HAP-1 (cell line): ENCODE data around the gene ZNF385B.

ENCODE experiments used
- DNase-seq, 2 experiments: peaks; one replicate each; pipeline ENCODE4 v3.0.0-alpha.2; 2016 to 2020; ENCODE audit warnings: low spot score in 2 of 2
- H3K27me3 ChIP-seq: fragments of 250-450 bp; sonication (Bioruptor Pico); 2 replicates; pipeline ENCODE4 v1.5.1; 2020; ENCODE audit warnings: low read depth, mild to moderate bottlenecking, moderate library complexity
- H3K36me3 ChIP-seq: fragments of 250-450 bp; sonication (Bioruptor Pico); replicated peaks from 2 replicates; pipeline ENCODE4 v1.5.1; 2020; ENCODE audit warnings: mild to moderate bottlenecking
- H3K4me1 ChIP-seq: fragments of 250-450 bp; sonication (Bioruptor Pico); 2 replicates; pipeline ENCODE4 v1.5.1; 2020; ENCODE audit warnings: mild to moderate bottlenecking
- H3K4me3 ChIP-seq: fragments of 250-450 bp; sonication (Bioruptor Pico); 2 replicates; pipeline ENCODE4 v1.5.1; 2020; ENCODE audit warnings: mild to moderate bottlenecking, moderate library complexity
- H3K9me3 ChIP-seq: fragments of 250-450 bp; sonication (Bioruptor Pico); 2 replicates; pipeline ENCODE4 v1.5.1; 2020; ENCODE audit warnings: mild to moderate bottlenecking, moderate library complexity
- in situ Hi-C: fragments of 300-500 bp; cut with MboI; formaldehyde crosslinking; loops from 3 replicates; pipeline ENCODE4 v1.14.3; 2020; ENCODE audit warnings: low sequenced_read_pairs, inconsistent platforms, mixed read lengths

The ZNF385B gene

DNA sequence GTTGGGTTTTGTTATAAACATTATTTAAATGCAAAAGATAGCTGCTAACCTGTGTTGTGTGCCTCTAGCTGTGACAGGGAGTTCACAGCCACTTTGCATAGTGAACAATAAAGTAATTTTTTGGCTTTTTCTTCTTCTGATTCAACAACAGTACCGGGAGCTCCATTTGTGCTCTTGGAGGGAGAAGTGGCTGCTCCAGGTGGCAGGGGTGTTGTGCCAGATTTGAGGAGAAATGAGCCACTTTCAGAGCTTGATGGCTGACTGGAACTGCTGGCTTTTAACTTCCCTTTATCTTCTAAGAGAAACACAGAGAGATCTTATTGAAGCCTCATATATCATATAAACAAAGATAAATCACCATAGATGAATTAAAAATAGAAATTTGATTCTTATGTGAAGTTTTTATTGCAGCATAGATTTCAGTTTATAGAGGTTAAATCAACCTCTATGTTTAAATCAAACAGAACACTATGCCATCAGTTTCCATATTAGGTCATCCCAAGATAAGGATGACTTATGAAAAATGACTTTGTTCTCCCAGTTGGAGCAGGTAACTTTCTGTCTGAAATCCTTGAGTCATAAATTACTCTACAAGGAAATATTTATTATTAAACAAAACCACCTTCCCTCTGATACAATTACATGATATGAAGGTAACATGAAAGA lies 414.8 kb downstream of the ZNF385B start:
- Histone ChIP-seq H3K9me3 (no peaks in the 10 kb centered on the region), H3K36me3 (peaks cover 4% of the 10 kb centered on the region; the same call in 1 of the 2 replicates), H3K4me3 (no peak overlapping the region), H3K4me1 (peaks cover 26% of the 10 kb centered on the region), H3K27me3 (no peaks in the 10 kb centered on the region)
- in situ Hi-C loops: no loop called here
- peak; percentile 30 to 37 for DNase-seq

DNA sequence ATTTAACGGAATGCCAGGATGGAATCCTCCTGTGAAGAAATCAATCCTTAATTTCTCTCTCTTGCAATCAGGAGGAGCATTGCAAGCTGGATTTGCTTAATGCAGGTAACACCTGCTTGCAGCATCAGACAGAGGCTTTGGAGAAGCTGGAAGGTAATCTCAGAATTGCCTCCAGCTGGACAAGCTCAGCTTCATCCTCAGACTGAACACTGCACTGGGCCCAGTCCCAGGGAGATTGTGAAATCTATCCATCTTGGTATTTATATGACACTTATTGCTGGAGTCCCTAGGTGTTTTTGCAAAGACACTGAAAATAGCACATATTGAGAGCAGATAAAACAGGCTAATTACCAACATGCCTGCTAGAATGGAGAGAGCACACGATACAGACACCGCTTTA lies 417.4 kb downstream of the ZNF385B start:
- Histone ChIP-seq H3K36me3 (peaks cover 4% of the 10 kb centered on the region; the same call in 1 of the 2 replicates), H3K27me3 (no peaks in the 10 kb centered on the region)
- in situ Hi-C loops: no loop called here

GRCh38 chr2:179443180-179443579 lies 418.2 kb downstream of the ZNF385B start:
- no peak for DNase-seq
- Histone ChIP-seq H3K9me3 (no peaks in the 10 kb centered on the region), H3K27me3 (no peaks in the 10 kb centered on the region), H3K4me3 (no peak overlapping the region), H3K36me3 (peaks cover 4% of the 10 kb centered on the region; the same call in 1 of the 2 replicates), H3K4me1 (peaks cover 26% of the 10 kb centered on the region)
- in situ Hi-C loops: no loop called here

More for the DNA sequence above, 417.4 kb downstream of the ZNF385B start:
- DNase-seq: no peak
- H3K4me1 ChIP-seq: peaks cover 29% of the 10 kb centered on the region
- no peak overlapping the region for H3K4me3 ChIP-seq
- H3K9me3 ChIP-seq: no peaks in the 10 kb centered on the region

- Histone ChIP-seq H3K4me1 (peaks cover 19% of the 10 kb centered on the region), H3K36me3 (peaks cover 4% of the 10 kb centered on the region; the same call in 1 of the 2 replicates), H3K9me3 (no peaks in the 10 kb centered on the region), H3K4me3 (no peak overlapping the region), H3K27me3 (no peaks in the 10 kb centered on the region)
- in situ Hi-C loops: no loop called here
- DNase-seq: no peak
These were observed 419.2 kb downstream of the ZNF385B start for GRCh38 chr2:179442206-179442605.

DNA sequence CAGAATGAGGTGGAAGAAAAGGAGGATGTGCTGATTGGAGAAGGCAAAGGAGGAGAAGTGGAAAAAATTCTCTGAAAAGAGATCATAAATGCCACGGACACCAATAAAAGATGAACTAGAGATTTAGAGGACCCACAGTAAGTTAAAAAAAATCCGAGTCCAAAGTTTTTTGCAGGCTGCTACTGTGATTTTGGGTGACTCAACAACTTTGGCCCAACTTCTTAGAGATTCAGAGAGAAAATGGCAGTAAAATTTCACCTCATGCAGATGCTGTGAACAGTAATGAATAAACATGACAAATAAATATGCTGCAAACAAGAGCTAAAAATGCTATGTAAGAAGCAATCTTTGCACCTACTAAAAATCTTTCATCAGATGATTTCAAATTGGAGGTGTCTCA lies 419.9 kb downstream of the ZNF385B start:
- in situ Hi-C loops: no loop called here
- no peaks in the 10 kb centered on the region for H3K9me3 ChIP-seq

GRCh38 chr2:179440642-179441251 lies 420.7 kb downstream of the ZNF385B start:
- DNase-seq: peak; percentile 24 to 39
- H3K36me3 ChIP-seq: peaks cover 4% of the 10 kb centered on the region; the same call in 1 of the 2 replicates
- in situ Hi-C loops: no loop called here
- peaks cover 6% of the 10 kb centered on the region; the same call in 1 of the 2 replicates for H3K4me1 ChIP-seq
- H3K4me3 ChIP-seq: no peak overlapping the region
- H3K9me3 ChIP-seq: no peaks in the 10 kb centered on the region
- no peaks in the 10 kb centered on the region for H3K27me3 ChIP-seq

More for the DNA sequence above, 419.9 kb downstream of the ZNF385B start:
- DNase-seq: no peak
- H3K4me1 ChIP-seq: peaks cover 13% of the 10 kb centered on the region
- no peak overlapping the region for H3K4me3 ChIP-seq
- H3K27me3 ChIP-seq: no peaks in the 10 kb centered on the region
- H3K36me3 ChIP-seq: peaks cover 4% of the 10 kb centered on the region; the same call in 1 of the 2 replicates

- Histone ChIP-seq H3K9me3 (no peaks in the 10 kb centered on the region), H3K4me1 (peaks cover 7% of the 10 kb centered on the region), H3K36me3 (no peaks in the 10 kb centered on the region), H3K4me3 (no peak overlapping the region), H3K27me3 (no peaks in the 10 kb centered on the region)
- DNase-seq: no peak
- in situ Hi-C loops: no loop called here
These were observed 422.8 kb downstream of the ZNF385B start for GRCh38 chr2:179438654-179439053.

- Histone ChIP-seq H3K4me1 (peaks cover 7% of the 10 kb centered on the region), H3K4me3 (no peak overlapping the region), H3K36me3 (no peaks in the 10 kb centered on the region), H3K27me3 (no peaks in the 10 kb centered on the region), H3K9me3 (no peaks in the 10 kb centered on the region)
- DNase-seq: no peak
- in situ Hi-C loops: no loop called here
These were observed 424.0 kb downstream of the ZNF385B start for GRCh38 chr2:179437430-179437829.

DNA sequence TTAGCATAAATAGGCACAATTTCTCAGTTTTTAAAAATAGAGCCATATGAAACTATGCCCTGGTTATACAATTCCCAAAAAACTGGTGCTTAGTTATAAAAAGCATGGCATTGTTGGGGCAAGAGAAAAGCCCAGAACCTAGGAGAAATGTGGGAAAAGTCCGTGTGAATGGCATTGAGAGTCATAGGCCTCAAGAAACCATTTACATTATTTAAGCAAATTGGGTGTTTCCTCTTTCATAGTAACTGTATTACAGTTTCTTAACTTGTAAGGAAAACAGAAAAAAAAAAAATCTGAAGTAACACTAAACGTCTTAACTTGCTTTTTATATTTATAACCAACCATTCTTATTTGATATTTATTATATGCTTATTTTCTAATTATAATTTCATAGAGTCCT lies 425.8 kb downstream of the ZNF385B start:
- no peaks in the 10 kb centered on the region for H3K9me3 ChIP-seq
- H3K4me1 ChIP-seq: peaks cover 7% of the 10 kb centered on the region
- H3K4me3 ChIP-seq: no peak overlapping the region
- no peaks in the 10 kb centered on the region for H3K27me3 ChIP-seq
- in situ Hi-C loops: no loop called here
- no peaks in the 10 kb centered on the region for H3K36me3 ChIP-seq
- no peak for DNase-seq

DNA sequence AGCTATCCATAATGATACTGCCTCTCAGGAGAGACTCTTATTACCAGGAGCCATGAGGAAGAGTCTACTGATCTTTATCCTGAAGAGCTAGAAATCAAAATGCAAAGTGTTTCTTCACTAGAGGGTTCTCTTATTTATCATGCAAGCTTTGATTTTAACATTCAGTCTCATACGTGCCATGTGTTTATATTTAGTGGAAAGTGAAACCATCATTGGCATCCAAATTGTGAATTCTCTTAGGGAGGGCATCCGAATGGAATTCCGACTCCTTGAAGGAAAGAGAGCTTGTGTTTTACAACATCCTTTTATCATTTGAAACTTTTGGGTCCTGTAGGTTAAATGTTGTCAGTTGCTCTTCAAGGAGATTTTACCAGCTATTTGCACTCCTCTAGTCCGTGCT lies 426.4 kb downstream of the ZNF385B start:
- no peak overlapping the region for H3K4me3 ChIP-seq
- no peaks in the 10 kb centered on the region for H3K36me3 ChIP-seq
- H3K9me3 ChIP-seq: no peaks in the 10 kb centered on the region
- in situ Hi-C loops: no loop called here
- H3K4me1 ChIP-seq: peaks cover 4% of the 10 kb centered on the region
- no peak for DNase-seq
- no peaks in the 10 kb centered on the region for H3K27me3 ChIP-seq

GRCh38 chr2:179434357-179434756 lies 427.1 kb downstream of the ZNF385B start:
- Histone ChIP-seq H3K27me3 (no peaks in the 10 kb centered on the region), H3K4me3 (no peak overlapping the region), H3K9me3 (no peaks in the 10 kb centered on the region), H3K36me3 (no peaks in the 10 kb centered on the region), H3K4me1 (peaks cover 4% of the 10 kb centered on the region)
- in situ Hi-C loops: no loop called here
- peak in 1 of 2 experiments; percentile 54 for DNase-seq

DNA sequence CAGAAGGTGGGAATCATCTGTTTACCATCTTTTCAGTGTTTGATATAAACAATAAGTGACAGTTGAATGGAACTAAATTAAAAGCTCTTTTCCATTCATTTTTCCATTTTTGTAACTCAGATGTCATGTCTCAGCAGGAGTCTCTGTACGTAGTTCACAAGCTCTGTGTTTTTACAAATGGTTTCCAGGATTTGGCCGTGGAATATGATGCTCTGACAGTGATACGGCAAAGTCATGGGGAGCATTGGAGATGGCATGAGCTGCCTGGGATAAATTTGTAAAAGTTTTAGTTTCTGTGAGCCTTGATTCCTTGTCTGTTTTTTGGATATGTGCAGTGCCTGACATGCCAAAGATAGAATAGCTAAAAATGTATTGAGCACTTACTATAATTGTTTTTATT lies 428.7 kb downstream of the ZNF385B start:
- DNase-seq: no peak
- Histone ChIP-seq H3K36me3 (no peaks in the 10 kb centered on the region), H3K27me3 (no peaks in the 10 kb centered on the region), H3K4me1 (peaks cover 4% of the 10 kb centered on the region), H3K9me3 (no peaks in the 10 kb centered on the region), H3K4me3 (no peak overlapping the region)
- in situ Hi-C loops: no loop called here

- Histone ChIP-seq H3K4me3 (no peak overlapping the region), H3K9me3 (no peaks in the 10 kb centered on the region), H3K4me1 (peaks cover 4% of the 10 kb centered on the region), H3K27me3 (no peaks in the 10 kb centered on the region), H3K36me3 (no peaks in the 10 kb centered on the region)
- DNase-seq: no peak
- in situ Hi-C loops: no loop called here
These were observed 431.8 kb downstream of the ZNF385B start for GRCh38 chr2:179429597-179429996.

GRCh38 chr2:179429060-179429471 lies 432.3 kb downstream of the ZNF385B start:
- Histone ChIP-seq H3K36me3 (no peaks in the 10 kb centered on the region), H3K27me3 (no peaks in the 10 kb centered on the region), H3K4me3 (no peak overlapping the region), H3K9me3 (no peaks in the 10 kb centered on the region), H3K4me1 (no peaks in the 10 kb centered on the region)
- no peak for DNase-seq
- in situ Hi-C loops: no loop called here
